HUDEP-2 (cell line): ENCODE results near the gene ZNF154.
"Not testable (repeated sequence)": the region's sequence is repeated elsewhere in the genome, so short reads cannot be mapped to it uniquely, and the experiment has no call there.

Experiments used
- DNase-seq, 76 experiments: peaks; one replicate each; lab custom pipeline; 2025; ENCODE audit not compliant: unreplicated experiment in 76 of 76; lab: John Stamatoyannopoulos, UW

The ZNF154 gene

GRCh38 chr19:57708641-57709361 is at the start of gene ZNF154:
Gene ZNF154, minus strand, starts transcription at chr19:57709204. Its CDS starts 233 bp downstream, at chr19:57708971.
- no peak for DNase-seq

GRCh38 chr19:57757941-57758340 is 48.9 kb upstream of the ZNF154 start:
- DNase-seq = no peak

GRCh38 chr19:57755031-57755430 is 46.0 kb upstream of the ZNF154 start:
- DNase-seq = no peak

- DNase-seq = no peak
These were observed 45.2 kb upstream of the ZNF154 start for GRCh38 chr19:57754091-57754673.

- DNase-seq = no peak
These were observed 39.0 kb upstream of the ZNF154 start for GRCh38 chr19:57748029-57748428.

- peak in 5 of 76 experiments; percentile 23 to 42 (median 26) for DNase-seq
These were observed 38.4 kb upstream of the ZNF154 start for GRCh38 chr19:57747472-57747807.

- DNase-seq = peak; percentile 29 to 93 (median 79)
These were observed 37.8 kb upstream of the ZNF154 start, which contains the start of gene ZNF776 for GRCh38 chr19:57746580-57747471. Gene ZNF776, plus strand, starts transcription at chr19:57746815. Its CDS starts 244 bp downstream, at chr19:57747059.

GRCh38 chr19:57738770-57739169 is 29.8 kb upstream of the ZNF154 start:
- DNase-seq = not testable (repeated sequence)

- peak in 23 of 76 experiments; percentile 2 to 36 (median 23) for DNase-seq
These were observed 29.3 kb upstream of the ZNF154 start for GRCh38 chr19:57738320-57738719.

- no peak for DNase-seq
These were observed 11.9 kb upstream of the ZNF154 start for GRCh38 chr19:57720878-57721277.

- DNase-seq = no peak
These were observed 11.0 kb upstream of the ZNF154 start for GRCh38 chr19:57719901-57720519.

- DNase-seq = no peak
These were observed 10.4 kb upstream of the ZNF154 start for GRCh38 chr19:57719424-57719823.

GRCh38 chr19:57712222-57712621 is 3.2 kb upstream of the ZNF154 start:
- no peak for DNase-seq

- DNase-seq = no peak
These were observed 612 bp upstream of the ZNF154 start for GRCh38 chr19:57709616-57710015.

GRCh38 chr19:57706346-57706745 is 2.7 kb downstream of the ZNF154 start:
- no peak for DNase-seq

- DNase-seq = no peak
These were observed 7.4 kb downstream of the ZNF154 start for GRCh38 chr19:57701625-57702024.

- no peak for DNase-seq
These were observed 19.3 kb downstream of the ZNF154 start for GRCh38 chr19:57689750-57690149.

GRCh38 chr19:57688011-57688763 is 20.8 kb downstream of the ZNF154 start:
- DNase-seq = no peak

GRCh38 chr19:57687363-57688010 is 21.5 kb downstream of the ZNF154 start:
- no peak for DNase-seq

GRCh38 chr19:57686727-57687126 is 22.3 kb downstream of the ZNF154 start:
- no peak for DNase-seq
